ENCODE data around the gene DHRS7. TPM values are rescaled to one million over a fixed set of nuclear protein-coding genes. Genes with fewer than 3 reads are reported as not detected.

Gene DHRS7
- total and polyA plus RNA-seq, 10 of the 15 experiments (the other 5 are each of a cell fraction or from before 2014, with no cell fraction given) = 55.0 to 99.8 (median 62.2) TPM

DNA sequence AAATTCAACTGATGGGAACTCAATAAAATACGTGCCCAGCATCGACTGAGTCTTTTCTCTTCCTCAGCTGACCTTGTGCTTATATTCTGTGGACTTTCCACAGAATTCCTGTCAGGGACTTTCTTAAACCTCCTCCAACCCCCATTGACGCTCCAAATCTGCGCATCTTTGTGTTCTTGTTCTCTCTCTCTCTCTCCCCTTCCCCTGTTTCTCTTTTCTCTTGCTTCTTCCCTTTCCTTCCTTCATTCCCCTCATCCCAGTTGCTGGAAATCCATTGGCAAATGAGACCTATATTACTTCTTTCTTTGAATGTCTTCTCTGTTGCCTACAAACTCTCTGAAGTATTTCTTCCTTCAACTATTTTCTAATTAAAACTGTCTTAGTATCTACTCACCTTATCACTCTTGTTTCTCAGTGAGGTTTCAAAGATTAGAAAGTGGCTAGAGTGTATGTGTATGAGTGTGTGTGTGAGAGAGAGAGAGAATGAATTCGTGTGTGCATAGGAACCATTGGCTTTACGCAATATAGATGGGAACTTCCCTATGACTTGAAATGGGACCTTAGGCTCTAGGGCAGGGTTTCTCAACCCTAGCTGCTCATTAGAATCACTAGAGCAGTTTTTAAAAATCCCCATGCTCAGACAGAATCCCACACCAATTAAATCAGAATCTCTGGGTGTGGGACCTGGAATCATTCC is 41.8 kb upstream of the DHRS7 start (continued):
- TF ChIP-seq, protein P1, sequence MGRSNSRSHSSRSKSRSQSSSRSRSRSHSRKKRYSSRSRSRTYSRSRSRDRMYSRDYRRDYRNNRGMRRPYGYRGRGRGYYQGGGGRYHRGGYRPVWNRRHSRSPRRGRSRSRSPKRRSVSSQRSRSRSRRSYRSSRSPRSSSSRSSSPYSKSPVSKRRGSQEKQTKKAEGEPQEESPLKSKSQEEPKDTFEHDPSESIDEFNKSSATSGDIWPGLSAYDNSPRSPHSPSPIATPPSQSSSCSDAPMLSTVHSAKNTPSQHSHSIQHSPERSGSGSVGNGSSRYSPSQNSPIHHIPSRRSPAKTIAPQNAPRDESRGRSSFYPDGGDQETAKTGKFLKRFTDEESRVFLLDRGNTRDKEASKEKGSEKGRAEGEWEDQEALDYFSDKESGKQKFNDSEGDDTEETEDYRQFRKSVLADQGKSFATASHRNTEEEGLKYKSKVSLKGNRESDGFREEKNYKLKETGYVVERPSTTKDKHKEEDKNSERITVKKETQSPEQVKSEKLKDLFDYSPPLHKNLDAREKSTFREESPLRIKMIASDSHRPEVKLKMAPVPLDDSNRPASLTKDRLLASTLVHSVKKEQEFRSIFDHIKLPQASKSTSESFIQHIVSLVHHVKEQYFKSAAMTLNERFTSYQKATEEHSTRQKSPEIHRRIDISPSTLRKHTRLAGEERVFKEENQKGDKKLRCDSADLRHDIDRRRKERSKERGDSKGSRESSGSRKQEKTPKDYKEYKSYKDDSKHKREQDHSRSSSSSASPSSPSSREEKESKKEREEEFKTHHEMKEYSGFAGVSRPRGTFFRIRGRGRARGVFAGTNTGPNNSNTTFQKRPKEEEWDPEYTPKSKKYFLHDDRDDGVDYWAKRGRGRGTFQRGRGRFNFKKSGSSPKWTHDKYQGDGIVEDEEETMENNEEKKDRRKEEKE (IDR thresholded peaks at IDR 0.05) = no peak
- TF ChIP-seq POLR2A (IDR thresholded peaks at IDR 0.05; ENCODE audit: low read depth, low read length) = no peak
- TF ChIP-seq, protein P2, sequence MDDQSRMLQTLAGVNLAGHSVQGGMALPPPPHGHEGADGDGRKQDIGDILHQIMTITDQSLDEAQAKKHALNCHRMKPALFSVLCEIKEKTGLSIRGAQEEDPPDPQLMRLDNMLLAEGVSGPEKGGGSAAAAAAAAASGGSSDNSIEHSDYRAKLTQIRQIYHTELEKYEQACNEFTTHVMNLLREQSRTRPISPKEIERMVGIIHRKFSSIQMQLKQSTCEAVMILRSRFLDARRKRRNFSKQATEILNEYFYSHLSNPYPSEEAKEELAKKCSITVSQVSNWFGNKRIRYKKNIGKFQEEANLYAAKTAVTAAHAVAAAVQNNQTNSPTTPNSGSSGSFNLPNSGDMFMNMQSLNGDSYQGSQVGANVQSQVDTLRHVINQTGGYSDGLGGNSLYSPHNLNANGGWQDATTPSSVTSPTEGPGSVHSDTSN (IDR thresholded peaks at IDR 0.05; ENCODE audit: insufficient replicate concordance, low read depth, low read length) = no peak
- peak; percentile 79 for TF ChIP-seq ZBED1 (IDR thresholded peaks at IDR 0.05; ENCODE audit: borderline replicate concordance)
- TF ChIP-seq SRF (IDR thresholded peaks at IDR 0.05; ENCODE audit: low read depth in 2 of 2, low read length in 2 of 2) = 0 out of 4 replicates have a peak, but pooled peaks of 1 of the 2 experiments have one; percentile 12
- no peak; the same call in 1 of the 2 replicates for TF ChIP-seq SMAD5 (IDR thresholded peaks at IDR 0.05; ENCODE audit: low read depth)
- no peak for TF ChIP-seq SIN3A (IDR thresholded peaks at IDR 0.05; ENCODE audit: low read depth, low read length)
- TF ChIP-seq, protein P3, sequence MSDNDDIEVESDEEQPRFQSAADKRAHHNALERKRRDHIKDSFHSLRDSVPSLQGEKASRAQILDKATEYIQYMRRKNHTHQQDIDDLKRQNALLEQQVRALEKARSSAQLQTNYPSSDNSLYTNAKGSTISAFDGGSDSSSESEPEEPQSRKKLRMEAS (IDR thresholded peaks at IDR 0.05; ENCODE audit: low read depth, low read length) = no peak
- 0 out of 2 replicates have a peak, but pooled peaks have one; percentile 34 for TF ChIP-seq BMI1 (IDR thresholded peaks at IDR 0.05; ENCODE audit: borderline replicate concordance)
- TF ChIP-seq NR2C1 (IDR thresholded peaks at IDR 0.05) = no peak
- TF ChIP-seq, protein P4, sequence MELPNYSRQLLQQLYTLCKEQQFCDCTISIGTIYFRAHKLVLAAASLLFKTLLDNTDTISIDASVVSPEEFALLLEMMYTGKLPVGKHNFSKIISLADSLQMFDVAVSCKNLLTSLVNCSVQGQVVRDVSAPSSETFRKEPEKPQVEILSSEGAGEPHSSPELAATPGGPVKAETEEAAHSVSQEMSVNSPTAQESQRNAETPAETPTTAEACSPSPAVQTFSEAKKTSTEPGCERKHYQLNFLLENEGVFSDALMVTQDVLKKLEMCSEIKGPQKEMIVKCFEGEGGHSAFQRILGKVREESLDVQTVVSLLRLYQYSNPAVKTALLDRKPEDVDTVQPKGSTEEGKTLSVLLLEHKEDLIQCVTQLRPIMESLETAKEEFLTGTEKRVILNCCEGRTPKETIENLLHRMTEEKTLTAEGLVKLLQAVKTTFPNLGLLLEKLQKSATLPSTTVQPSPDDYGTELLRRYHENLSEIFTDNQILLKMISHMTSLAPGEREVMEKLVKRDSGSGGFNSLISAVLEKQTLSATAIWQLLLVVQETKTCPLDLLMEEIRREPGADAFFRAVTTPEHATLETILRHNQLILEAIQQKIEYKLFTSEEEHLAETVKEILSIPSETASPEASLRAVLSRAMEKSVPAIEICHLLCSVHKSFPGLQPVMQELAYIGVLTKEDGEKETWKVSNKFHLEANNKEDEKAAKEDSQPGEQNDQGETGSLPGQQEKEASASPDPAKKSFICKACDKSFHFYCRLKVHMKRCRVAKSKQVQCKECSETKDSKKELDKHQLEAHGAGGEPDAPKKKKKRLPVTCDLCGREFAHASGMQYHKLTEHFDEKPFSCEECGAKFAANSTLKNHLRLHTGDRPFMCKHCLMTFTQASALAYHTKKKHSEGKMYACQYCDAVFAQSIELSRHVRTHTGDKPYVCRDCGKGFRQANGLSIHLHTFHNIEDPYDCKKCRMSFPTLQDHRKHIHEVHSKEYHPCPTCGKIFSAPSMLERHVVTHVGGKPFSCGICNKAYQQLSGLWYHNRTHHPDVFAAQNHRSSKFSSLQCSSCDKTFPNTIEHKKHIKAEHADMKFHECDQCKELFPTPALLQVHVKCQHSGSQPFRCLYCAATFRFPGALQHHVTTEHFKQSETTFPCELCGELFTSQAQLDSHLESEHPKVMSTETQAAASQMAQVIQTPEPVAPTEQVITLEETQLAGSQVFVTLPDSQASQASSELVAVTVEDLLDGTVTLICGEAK (IDR thresholded peaks at IDR 0.05; ENCODE audit: borderline replicate concordance) = no peak
- TF ChIP-seq SMAD1 (IDR thresholded peaks at IDR 0.05; ENCODE audit: low read depth, partially characterized antibody) = peak; percentile 85
- no peak for TF ChIP-seq NFXL1 (IDR thresholded peaks at IDR 0.05; ENCODE audit: borderline replicate concordance)
- TF ChIP-seq, protein P5, sequence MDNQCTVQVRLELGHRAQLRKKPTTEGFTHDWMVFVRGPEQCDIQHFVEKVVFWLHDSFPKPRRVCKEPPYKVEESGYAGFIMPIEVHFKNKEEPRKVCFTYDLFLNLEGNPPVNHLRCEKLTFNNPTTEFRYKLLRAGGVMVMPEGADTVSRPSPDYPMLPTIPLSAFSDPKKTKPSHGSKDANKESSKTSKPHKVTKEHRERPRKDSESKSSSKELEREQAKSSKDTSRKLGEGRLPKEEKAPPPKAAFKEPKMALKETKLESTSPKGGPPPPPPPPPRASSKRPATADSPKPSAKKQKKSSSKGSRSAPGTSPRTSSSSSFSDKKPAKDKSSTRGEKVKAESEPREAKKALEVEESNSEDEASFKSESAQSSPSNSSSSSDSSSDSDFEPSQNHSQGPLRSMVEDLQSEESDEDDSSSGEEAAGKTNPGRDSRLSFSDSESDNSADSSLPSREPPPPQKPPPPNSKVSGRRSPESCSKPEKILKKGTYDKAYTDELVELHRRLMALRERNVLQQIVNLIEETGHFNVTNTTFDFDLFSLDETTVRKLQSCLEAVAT (IDR thresholded peaks at IDR 0.05) = peak; percentile 92
- TF ChIP-seq, protein P6, sequence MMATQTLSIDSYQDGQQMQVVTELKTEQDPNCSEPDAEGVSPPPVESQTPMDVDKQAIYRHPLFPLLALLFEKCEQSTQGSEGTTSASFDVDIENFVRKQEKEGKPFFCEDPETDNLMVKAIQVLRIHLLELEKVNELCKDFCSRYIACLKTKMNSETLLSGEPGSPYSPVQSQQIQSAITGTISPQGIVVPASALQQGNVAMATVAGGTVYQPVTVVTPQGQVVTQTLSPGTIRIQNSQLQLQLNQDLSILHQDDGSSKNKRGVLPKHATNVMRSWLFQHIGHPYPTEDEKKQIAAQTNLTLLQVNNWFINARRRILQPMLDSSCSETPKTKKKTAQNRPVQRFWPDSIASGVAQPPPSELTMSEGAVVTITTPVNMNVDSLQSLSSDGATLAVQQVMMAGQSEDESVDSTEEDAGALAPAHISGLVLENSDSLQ (IDR thresholded peaks at IDR 0.05) = no peak
- no peak for TF ChIP-seq CHD2 (IDR thresholded peaks at IDR 0.05; ENCODE audit: borderline replicate concordance, low read depth, low read length)
- no peak for TF ChIP-seq ZNF24 (IDR thresholded peaks at IDR 0.05)
- TF ChIP-seq, protein P7, sequence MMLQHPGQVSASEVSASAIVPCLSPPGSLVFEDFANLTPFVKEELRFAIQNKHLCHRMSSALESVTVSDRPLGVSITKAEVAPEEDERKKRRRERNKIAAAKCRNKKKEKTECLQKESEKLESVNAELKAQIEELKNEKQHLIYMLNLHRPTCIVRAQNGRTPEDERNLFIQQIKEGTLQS (IDR thresholded peaks at IDR 0.05; ENCODE audit: borderline replicate concordance, extremely low read depth, low read depth, low read length) = no peak

Data from GM12878 (cell line).